LoVo (cell line): Measurements from ENCODE around the gene CHSY3.

Experiments used
- DNase-seq: peaks from one replicate; pipeline ENCODE4 v3.0.0-alpha.2; 2016; ENCODE audit warnings: low spot score

Gene CHSY3

GRCh38 chr5:130024006-130024405 is 119.7 kb downstream of the CHSY3 start:
- DNase-seq = no peak

GRCh38 chr5:130025511-130025910 is 121.2 kb downstream of the CHSY3 start:
- DNase-seq = no peak

- no peak for DNase-seq
These were observed 128.5 kb downstream of the CHSY3 start for GRCh38 chr5:130032807-130033206.

GRCh38 chr5:130034566-130035210 is 130.4 kb downstream of the CHSY3 start:
- DNase-seq = no peak

GRCh38 chr5:130035388-130035787 is 131.1 kb downstream of the CHSY3 start:
- DNase-seq = no peak

GRCh38 chr5:130037905-130038304 is 133.6 kb downstream of the CHSY3 start:
- no peak for DNase-seq

- DNase-seq = no peak
These were observed 139.6 kb downstream of the CHSY3 start for GRCh38 chr5:130043834-130044233.

GRCh38 chr5:130045334-130045733 is 141.1 kb downstream of the CHSY3 start:
- DNase-seq = no peak

GRCh38 chr5:130050585-130050984 is 146.3 kb downstream of the CHSY3 start:
- DNase-seq = no peak

GRCh38 chr5:130052752-130053151 is 148.5 kb downstream of the CHSY3 start:
- no peak for DNase-seq

- no peak for DNase-seq
These were observed 151.3 kb downstream of the CHSY3 start for GRCh38 chr5:130055572-130055971.

GRCh38 chr5:130061746-130062145 is 157.5 kb downstream of the CHSY3 start:
- DNase-seq = no peak

GRCh38 chr5:130063603-130064002 is 159.3 kb downstream of the CHSY3 start:
- no peak for DNase-seq

- DNase-seq = no peak
These were observed 160.2 kb downstream of the CHSY3 start for GRCh38 chr5:130064484-130064883.

- no peak for DNase-seq
These were observed 161.4 kb downstream of the CHSY3 start for GRCh38 chr5:130065617-130066016.

GRCh38 chr5:130066644-130067043 is 162.4 kb downstream of the CHSY3 start:
- no peak for DNase-seq

- no peak for DNase-seq
These were observed 163.1 kb downstream of the CHSY3 start for GRCh38 chr5:130067364-130067763.

GRCh38 chr5:130068101-130068500 is 163.8 kb downstream of the CHSY3 start:
- no peak for DNase-seq

GRCh38 chr5:130068988-130069387 is 164.7 kb downstream of the CHSY3 start:
- DNase-seq = no peak

- no peak for DNase-seq
These were observed 170.6 kb downstream of the CHSY3 start for GRCh38 chr5:130074820-130075219.

GRCh38 chr5:130077007-130077406 is 172.7 kb downstream of the CHSY3 start:
- no peak for DNase-seq

- DNase-seq = no peak
These were observed 174.4 kb downstream of the CHSY3 start for GRCh38 chr5:130078661-130079060.

- no peak for DNase-seq
These were observed 186.5 kb downstream of the CHSY3 start for GRCh38 chr5:130090569-130091270.

- DNase-seq = no peak
These were observed 188.7 kb downstream of the CHSY3 start for GRCh38 chr5:130092991-130093390.
